CD4-positive, alpha-beta T cell treated with Interleukin-1 beta for 1 hour (primary cell): ENCODE results near the gene NR2C2.
A peak's percentile ranks its signal among the peaks of the same experiment; 100 is the strongest.

ENCODE experiments used
- DNase-seq, 2 donors: peaks; one replicate each; pipeline ENCODE4 v3.0.0-alpha.2; 2020 to 2022

Gene NR2C2

DNA sequence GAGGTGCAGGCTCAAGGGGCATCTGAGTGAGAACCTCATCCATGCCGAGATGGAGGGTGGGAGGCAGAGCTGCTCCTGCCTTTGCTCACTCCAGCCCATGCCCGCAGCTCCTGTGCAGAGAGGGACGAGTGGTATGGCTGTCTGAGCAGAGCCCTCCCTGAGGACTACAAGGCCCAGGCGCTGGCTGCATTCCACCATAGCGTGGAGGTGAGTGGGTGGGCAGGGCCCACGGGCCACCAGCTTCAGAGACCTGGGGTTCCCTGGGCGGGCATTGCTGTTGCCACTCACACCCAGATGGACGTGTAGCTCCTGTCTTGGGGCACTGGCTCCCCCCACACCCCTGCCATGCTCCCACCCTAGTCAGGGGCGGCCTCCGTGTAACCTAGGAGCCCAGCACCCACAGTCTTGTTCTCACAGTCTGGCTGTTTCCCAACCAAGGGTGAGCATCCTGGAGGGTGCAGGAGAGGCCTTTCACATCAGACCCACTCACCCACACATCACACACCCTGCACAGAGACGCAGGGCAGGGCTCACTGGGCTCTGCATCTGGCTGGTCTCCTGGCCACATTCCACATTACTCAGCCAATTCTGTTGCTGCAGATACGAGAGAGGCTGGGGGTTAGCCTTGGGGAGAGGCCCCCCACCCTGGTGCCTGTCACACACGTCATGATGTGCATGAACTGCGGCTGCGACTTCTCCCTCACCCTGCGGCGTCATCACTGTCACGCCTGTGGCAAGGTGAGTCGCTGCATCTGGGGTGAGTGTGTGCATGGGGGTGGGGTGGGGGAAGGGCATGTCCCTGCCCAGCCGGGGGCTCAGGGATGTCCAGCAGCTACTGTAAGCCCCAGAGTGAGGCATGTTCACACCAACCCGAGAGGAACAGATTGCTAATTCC, 25.3 kb upstream of the NR2C2 start:
- no peak for DNase-seq

DNA sequence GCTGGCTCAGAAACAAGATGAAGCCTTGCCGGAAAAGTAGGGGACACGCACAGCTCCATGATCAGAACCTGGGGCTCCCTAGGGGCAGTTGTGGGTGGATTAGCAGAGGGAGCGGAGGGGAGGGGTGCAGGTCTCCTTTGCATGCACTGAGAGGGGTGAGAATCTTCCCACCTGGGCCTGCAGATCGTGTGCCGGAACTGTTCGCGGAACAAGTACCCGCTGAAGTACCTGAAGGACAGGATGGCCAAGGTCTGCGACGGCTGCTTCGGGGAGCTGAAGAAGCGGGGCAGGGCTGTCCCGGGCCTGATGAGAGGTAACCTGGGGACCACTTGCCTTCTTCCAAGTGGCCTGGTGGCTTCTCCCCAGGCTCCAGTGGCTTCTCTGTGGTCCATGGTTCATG, 24.5 kb upstream of the NR2C2 start:
- DNase-seq = no peak

DNA sequence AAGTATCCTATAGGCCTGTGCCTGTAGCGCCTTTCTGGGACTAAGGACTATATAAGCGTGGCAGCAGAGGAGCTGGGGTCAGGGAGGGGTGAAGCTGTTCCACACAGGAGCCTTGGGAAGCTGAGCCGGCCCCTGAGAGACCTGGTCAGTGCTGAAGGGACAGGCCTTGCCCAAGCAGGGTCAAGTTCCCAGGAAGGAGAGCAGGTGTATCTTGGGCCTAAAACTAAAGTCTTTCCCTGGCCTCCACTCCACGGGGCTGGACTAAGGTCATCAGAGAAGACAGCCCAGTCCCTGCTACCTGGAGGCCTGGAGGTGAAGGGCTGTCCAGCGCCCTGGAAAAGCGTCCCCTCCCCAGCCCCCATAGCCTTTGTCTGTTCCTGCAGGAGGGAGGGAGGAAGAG, 23.9 kb upstream of the NR2C2 start:
- no peak for DNase-seq

DNA sequence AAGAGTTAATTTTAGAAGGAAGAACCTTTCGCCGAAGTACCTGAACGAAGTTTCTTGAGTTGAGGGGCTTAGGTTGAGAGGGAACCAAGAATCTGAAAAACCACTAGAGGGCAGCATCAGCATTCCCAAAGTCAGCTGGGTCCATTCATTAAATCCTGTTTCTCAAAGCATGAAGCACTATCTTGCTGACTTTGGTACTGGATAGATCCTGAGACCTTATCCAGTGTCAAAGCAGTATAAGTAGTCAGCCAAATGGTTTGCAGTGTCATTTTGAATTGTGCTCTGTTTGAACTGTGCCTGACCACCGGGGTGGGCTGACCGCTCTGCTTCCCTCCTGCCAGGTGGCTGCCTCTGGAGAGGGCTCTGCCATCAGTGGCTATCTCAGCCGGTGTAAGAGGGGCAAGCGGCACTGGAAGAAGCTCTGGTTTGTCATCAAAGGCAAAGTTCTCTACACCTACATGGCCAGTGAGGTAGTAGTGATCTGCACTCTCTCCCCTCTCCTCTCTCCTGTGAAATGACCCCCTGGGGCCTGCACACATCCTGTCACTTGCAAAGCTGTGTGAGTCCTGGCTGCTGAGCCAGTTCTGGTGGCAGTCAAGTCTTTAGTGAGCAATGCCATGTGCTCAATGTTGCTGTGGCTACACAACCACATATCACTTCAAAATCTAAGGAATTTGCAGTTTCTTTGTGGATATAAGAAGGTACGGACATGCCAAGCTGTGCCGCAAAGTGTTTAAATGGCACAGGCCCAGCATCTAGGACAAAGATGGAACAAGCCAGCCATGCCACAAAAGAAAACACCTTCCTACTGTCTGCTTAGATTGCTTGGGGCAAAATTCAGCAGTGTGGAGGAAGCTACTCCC, 21.4 kb upstream of the NR2C2 start:
- DNase-seq = peak; percentile 25 to 53

DNA sequence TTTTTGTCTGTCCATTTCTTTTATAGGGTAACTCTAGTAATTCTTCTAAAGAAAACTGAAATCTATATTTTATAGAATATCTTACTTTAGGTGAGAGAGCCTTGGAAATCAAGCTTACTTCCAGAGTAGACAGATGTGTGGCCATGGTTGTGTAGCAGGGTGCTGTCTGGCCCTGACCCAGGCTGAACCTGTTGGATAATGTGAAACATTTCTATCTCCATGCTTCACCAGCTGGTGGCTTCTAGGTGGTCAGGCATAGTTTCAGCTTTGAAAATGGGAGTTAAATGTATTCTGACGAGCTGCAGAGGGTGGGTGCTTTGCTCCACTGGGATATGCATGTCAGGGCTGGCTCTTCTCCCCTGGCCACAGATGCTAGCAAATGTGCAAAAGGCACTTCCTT, 20.8 kb upstream of the NR2C2 start:
- DNase-seq = no peak

DNA sequence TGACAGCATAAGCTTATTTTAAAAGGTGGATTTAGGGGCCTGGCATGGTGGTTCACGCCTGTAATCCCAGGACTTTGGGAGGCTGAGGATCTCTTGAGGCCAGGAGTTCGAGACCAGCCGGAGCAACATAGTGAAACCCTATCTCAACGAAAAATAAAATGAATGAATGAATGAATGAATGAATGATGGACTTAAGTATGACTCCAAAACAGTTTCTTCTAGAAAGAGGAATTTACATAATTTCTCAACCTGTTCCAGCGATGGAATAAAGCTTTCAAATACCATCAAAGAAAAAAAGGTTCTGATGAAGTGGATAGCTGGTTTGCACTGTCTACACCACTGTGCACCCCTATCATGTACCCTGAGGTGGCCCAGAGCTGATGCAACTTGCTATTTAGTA, 20.1 kb upstream of the NR2C2 start:
- no peak for DNase-seq

DNA sequence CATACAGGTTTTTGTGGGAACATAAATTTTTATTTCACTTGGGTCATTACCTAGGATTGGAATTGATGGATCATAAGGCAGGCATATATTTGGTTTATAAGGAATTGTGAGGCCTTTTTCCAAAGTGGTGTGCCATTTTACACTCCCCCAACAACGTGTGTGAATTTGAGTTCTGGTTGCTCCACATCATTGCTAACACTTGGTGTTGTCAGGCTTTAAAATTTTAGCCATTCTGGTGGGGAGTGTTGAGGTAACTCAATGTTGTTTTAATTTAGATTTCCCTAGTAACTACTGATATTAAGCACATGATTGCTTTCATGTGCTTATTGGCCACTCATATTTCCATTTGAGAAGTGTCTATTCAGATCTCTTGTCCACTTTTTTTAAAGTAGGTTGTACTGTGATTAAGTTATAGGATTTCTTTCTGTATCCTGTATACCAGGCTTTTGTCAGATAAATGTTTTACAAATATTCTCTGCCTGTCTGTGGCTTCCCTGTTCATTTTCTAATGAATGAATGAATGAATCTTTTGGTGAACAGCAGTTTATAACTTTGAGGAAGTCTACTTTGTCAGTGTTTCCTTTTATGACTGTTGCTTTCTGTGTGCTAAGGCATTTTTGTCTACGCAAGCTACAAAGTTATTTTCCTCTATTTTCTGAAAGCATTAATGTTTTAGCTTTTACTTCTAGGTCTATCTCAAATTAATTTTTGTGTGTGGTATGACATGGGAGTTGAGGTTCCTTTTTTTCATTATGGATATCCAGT, 17.9 kb upstream of the NR2C2 start:
- no peak for DNase-seq

DNA sequence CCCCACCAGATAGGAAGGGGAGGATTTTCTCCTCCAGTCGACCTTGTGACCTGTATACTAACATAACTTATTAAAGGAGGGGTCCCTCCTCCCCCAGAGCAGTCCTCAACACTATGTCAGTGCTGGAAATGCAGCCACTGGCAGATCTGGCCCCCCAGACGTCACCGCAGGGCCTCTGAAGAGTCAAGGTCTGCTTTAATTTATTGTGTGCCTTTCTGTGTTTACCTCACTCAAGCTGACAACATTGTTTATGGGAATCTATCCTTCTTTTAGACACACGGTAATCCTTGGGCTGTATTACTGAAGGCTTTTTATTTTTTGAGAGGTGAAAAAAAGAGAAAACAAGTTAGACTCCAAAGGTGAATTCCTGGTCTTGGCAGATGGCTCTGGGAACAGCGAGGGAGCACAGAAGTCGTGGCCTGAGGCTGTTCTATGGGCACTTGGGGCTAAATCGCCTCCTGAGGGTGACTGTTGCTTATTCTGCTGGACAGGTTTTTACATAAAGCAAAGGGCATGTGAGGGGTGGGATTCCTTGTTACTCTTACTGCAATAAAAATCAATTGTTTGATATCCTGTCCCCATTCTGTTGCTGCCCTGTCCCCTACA, 13.5 kb upstream of the NR2C2 start:
- no peak for DNase-seq

DNA sequence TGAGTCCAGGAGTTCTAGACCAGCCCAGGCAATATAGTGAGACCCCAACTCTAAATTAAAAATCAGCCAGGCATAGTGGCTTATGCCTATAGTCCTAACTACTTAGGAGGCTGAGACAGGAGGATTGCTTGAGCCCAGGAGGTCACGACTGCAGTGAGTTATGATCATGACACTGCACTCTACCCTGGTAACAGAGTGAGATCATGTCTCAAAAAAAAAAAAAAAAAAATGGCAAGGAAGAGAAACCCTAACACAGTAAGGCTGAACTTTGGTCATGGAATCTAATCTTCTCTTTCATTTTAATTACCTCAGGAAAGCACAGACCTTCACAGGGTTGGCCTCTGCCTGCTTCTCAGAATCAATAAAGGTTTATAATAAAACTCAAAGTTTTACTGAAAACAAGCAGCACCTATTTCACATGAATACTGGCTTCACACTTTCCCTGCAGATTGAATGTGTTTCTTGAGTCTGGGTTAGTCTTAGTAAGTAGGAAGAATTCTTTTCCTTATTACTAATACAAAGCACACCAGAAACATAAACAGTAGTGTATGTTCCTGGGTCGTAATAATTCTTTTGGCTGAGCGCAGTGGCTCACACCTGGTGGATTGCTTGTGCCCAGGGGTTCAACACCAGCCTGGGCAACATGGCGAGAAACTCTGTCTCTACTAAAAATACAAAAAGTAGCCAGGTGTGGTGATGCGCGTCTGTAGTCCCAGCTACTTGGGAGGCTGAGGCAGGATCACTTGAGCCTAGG, 11.6 kb upstream of the NR2C2 start:
- DNase-seq = no peak

DNA sequence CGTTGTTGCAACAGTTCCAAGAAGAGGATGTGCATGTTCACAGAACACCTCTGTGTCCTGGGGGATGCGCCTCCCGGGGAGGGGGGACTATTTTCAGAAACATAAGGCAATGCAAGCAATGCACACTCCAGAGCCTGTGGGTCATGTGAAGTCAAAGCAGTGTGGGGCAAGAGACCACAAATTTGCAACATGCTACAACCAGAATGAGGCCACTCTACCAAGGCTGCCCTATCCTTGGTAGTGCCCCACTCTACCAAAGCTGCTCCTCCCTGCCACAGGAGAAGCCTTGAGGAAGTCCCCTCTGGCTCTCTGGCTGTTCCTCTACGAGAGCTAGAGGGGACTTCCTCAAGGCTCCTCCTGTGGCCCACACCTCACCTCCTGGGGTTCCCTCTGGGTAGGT, 8.4 kb upstream of the NR2C2 start:
- DNase-seq = no peak

DNA sequence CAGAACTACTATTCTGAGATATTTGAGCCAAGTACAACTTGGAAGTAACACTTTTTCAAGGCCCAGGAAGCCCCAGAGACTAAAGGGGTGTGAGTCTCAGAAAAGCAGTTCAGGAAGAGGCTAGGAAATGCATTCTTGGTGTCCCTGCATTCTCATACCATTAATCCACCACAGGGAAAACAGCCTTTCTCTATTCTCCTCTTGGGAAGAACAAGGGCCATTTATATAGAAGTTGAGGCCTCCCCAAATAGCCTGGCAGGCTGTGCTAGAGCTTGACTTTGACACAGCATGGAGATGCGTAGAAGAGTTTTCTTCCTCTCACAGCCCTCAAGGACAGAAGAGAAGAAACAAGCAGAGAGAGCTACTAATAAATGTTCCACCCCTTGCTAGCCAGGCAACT, 5.5 kb upstream of the NR2C2 start:
- no peak for DNase-seq

DNA sequence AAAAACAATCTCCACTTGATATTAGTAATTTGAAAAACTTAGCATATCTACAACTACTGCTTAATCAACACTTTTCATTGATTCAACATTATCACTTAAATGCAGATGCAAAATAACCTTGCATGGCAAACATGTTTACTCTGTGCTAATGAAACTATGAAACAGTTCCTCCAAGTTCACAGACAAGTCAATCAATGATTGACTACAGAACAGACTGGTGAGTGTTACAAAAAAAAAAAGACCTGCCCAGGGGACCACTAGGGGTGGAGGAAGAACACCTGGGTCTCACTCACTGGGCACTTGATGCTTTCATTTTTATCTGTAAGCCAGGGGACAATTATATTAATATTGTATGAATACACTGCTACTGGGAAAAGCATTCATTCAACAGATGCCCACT, 4.3 kb upstream of the NR2C2 start:
- no peak for DNase-seq

DNA sequence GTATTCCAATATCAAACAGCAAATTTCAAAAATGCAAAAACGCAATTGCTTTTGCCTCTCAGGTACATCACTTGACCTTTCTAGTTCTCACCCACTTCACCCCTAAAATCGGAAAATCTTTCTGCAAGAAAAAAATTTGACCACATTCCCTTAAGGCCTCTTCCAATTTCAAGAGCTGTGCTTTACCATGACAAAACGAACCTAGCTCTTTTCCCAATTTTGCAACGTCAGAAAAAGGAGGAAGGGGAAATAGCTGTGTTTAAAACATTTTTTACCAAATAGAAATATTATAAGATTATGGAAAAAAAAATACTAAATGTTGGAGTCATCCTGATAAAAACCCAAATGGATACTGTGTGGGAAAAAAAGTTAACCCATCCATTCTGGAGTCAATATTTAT, 1.1 kb upstream of the NR2C2 start:
- no peak for DNase-seq

DNA sequence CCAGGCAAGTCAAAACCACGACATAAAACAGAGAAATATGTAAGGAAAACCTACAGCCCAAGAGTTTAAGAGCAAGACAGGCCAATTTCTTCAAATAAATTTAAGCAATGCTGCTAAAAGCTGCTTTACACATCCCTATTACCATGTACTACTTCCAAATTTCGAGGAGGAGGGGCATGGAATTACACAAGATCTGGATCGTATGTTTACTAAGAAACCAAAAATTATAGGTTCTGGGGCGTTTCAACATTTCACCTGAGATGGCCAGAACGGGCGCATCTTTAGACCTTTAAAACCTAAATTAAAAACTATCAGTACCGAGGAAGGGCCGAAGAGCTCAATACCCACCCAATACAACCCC, 664 bp upstream of the NR2C2 start:
- DNase-seq = no peak

DNA sequence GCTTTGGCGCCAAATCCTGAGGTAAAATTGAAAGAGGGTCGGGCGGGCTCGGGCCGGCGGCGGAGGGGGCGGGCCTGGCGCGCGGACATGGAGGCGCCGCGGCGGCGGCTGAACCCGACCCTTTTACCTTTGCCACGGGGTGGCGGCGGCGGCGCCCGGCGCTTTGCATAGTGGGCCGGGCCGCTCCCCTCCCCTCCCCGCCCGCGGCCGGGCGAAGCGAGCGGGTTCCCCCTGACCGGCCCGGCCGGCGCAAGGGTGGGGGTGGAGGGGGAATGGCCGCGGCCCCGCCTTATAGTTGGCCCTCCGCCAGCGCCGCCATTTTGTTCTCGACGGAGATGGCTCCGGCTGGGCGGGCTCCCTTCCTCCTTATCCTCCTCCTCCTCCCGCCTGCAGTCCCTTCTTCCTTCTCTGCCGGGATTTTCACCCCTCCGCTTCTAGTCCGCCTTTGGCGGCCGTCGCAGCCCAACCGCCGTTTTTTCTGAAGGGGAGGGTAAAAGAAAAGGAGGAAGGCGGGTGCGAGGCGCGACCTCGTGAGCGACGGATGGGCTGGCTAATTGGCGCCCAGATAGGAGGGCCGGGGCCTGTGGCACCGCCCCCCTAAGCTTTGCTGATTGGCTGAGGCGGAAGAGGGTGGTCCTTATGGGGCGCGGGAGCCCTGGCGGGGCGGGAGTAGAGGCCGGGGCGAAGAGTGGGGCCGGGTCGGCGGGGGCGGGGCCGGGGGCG, 664 bp downstream of the NR2C2 start:
- DNase-seq = peak; percentile 95 to 97

DNA sequence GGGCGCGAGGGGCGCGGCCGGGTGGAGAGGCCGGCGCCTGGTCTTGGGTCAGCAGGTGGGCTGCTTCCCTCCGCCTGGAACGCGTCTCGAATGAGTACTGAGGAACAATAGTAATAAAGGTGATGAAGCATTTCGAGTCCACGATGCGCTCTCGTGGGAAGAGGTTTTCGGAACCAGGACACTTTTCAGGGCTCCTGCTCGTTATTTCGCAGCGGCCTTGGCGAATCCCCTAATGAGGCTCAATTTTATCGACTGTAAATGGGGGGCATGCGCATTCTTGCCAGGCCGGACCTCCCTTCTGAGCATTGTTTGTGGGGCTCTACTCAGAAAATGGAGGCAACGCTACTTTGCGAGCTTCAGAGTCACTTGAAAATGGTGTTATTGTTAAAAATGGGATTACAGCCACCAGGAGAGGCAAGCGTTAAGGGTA, 1.2 kb downstream of the NR2C2 start:
- DNase-seq = no peak

DNA sequence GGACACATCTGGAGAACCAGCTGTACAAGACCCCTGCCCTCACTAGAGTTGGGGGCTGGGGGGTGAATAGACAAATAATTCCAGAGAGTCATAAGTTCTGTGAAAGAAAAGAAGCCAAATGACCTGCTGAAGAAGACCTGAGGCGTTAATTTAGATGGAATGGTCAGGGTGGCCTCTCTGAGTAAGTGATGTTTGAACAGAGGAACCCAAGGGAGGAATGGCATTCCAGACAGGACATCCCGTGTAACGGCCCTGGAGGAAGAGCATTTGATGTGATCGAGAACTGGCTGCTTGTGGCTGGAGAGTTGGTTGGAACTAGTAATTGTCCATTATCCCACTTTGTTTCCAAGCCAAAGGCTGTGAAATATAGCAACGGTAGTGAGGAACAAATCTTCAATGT, 1.7 kb downstream of the NR2C2 start:
- no peak for DNase-seq

DNA sequence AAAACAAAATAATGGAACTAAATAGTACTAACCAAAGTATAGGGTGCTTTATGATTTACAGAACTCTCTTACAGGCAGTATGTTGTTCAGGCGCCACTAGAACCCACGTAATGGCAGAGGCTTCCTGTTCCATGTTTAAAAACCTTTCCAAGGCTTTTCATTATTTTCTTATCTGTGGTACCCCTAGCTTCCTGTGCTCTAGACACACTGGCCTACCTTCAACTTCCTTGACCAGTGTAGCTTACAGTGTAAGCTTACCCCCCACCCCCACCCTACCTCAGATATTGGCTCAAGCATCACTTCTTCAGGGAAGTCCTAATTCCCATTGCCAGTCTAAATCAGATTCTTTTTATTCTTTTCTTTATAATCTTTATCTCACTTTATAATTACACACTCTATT, 2.9 kb downstream of the NR2C2 start:
- no peak for DNase-seq

DNA sequence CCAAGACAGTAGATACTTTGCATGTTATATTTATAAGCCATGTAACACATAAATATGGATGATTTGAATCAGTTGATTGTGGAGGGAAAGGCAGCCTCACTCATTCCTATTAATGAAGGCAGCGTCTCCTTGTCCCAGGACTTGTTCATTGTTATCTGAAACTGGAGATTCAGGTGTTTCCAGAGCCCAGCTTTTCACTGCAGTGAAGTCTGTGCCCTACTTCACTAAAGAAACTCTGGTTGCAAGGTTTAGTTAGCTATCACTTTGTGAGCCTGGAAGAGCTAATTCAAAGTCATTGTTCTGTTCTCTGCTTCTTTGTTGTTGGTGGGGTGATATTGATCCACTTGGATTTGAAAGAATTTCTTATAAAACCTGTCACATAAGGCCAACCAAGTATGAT, 9.8 kb downstream of the NR2C2 start:
- no peak for DNase-seq

DNA sequence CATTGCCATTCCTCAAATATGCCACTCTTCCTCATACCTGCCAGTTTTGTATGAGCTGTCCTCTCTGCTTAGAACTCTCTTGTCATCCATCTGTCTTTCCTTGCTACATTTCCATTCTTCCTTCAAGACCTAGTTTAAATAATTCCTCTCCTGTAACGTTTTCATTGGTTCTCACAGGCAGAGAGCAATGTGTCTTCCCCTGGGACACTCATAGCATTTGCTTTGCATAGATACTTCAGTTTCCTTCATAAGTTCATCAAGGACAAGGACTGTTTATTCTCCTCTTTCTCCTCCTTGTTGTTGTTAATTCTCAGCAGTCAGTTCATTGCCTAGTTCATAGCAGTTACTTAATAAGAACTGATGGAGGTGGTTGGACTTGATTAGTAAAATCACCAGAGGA, 10.5 kb downstream of the NR2C2 start:
- no peak for DNase-seq

DNA sequence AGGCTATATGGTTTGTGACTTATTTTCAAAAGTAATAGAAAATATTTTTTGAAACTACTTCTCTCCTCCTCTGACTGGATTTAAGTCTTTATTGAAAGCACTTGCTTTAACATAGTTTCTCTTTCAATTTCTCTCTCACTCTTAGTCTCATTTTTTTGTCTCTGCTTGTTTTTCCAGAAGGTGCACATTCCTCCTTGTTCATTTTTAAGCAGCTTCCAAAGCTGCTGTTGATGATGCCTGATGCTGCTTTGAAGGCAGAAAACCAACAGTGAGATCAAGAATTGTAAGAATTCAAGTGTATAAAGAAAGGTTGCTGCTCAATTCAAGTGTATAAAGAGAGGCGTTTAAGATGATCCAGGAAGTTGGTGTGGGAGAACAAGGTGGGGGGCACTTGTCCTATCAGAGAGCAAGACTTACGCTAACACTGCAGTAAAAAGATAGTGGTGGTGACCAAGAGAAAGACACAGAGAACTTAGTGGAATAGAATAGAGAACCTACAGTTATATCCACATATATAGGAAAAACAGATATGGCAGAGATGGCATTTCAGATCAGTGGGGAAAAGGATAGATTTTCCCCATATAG, 12.1 kb downstream of the NR2C2 start:
- DNase-seq = peak in 1 of 2 donors; percentile 13
